Measurements from ENCODE around the gene MRGPRF. TPM values are rescaled to one million over a fixed set of nuclear protein-coding genes. Genes with fewer than 3 reads are reported as not detected.

Gene MRGPRF
- total and polyA plus RNA-seq, 2 of the 8 experiments (the other 6 are each of a cell fraction or from before 2014, with no cell fraction given) = 7.5 to 11.0 TPM

DNA sequence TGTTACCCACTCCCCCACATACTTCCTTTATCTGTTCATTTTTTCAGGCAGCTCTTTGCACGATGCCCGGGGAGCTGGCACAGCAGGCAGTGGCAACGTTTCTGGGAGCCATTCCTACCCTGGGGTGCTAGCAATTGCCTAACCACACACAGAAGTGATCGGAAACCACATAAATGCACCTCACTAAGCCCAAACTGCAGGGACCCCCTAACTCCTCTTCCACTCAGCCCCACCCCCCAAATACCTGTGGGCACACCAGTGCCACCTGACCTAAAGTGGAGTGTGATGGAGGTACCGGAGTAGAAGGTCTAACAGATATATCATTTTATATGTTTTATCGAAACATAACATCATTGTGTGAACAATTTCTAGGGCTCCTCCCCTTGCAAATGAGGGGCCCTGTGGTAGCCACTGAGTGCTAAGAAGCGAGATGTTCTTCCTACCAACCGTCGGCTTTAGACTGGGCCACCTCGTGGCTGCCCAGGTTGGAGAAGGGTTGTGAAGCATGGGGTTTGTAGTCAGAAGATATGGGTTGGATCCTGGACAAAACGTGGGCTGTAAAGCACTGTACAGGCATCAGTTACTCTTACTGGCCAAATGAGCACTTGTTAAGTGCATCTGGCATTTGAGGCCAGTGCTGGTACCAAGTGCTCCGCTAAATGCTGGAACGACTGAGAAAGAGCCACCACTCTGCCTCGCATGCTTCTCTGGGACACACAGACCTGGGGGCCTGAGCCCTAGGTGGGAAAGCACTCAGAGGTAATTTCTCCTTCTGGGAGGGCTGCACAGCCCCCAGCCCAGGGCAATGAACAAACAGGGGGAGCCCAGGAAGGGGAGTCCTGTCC is 35.0 kb downstream of the MRGPRF start (continued):
- TF ChIP-seq CREB1 (IDR thresholded peaks at IDR 0.05) = no peak

Measured in H1 (cell line).